Psoas muscle (tissue), 8 donors: Measurements from ENCODE around the gene PTPN14. TPM values are rescaled to one million over a fixed set of nuclear protein-coding genes. Genes with fewer than 3 reads are reported as not detected.

Experiments used
- ATAC-seq, 4 donors: fragments of 200-7000 bp; cut with Tn5 transposase; one replicate each; pipeline ENCODE4 v1.9.1; 2020; ENCODE audit warnings: moderate library complexity in 3 of 4, mild to moderate bottlenecking in 2 of 4
- DNase-seq, 2 donors: peaks; one replicate each; pipeline ENCODE4 v3.0.0-alpha.2; 2020
- H3K27ac ChIP-seq: fragments of 200-600 bp; one replicate; pipeline ENCODE4 v1.8.0; 2022
- H3K27me3 ChIP-seq, 3 donors: fragments of 200-600 bp in 1 of 3; one replicate each; pipeline versions ENCODE4 v1.6.1 to v1.8.0; 2013 to 2022; ENCODE audit warnings: low read length in 2 of 3, mild to moderate bottlenecking in 2 of 3, moderate library complexity in 1 of 3; ENCODE audit not compliant: insufficient read depth in 3 of 3
- H3K36me3 ChIP-seq, 2 donors: fragments of 200-600 bp in 1 of 2; one replicate each; pipeline versions ENCODE4 v1.6.1 to v1.8.0; 2013 to 2022; ENCODE audit warnings: low read depth in 1 of 2, mild to moderate bottlenecking in 1 of 2, moderate library complexity in 1 of 2; ENCODE audit not compliant: insufficient read depth in 1 of 2
- H3K4me1 ChIP-seq: fragments of 200-600 bp; one replicate; pipeline ENCODE4 v1.8.0; 2022
- H3K4me3 ChIP-seq: fragments of 200-600 bp; one replicate; pipeline ENCODE4 v1.8.0; 2022; ENCODE audit warnings: mild to moderate bottlenecking
- H3K9me3 ChIP-seq: fragments of 200-600 bp; one replicate; pipeline ENCODE4 v1.8.0; 2022
- CTCF ChIP-seq: fragments of 200-600 bp; IDR thresholded peaks from one replicate; pipeline ENCODE4 v1.8.0; 2022; ENCODE audit warnings: antibody characterized with exemption
- WGBS, 3 donors: extraction: QIAGEN DNeasy Blood & Tissue Kit; methylation state at CpG; one replicate each; pipeline versions ENCODE4 v1.1.6 to v1.1.7; 2013; 5-methylcytosine and 5-hydroxymethylcytosine counted together
- intact Hi-C, 2 donors: fragments of 100-400 bp; cut with DNase I; formaldehyde crosslinking; loops; one replicate each; pipeline versions ENCODE4 v1.11.0 to v1.14.2; 2022
- polyA plus RNA-seq, 3 donors: library from polyadenylated mRNA; stranded (reverse); fragments of 200-250 nt; gene quantifications; one replicate each; pipeline ENCODE4 v1.2.3, GENCODE V29; 2013
- total RNA-seq, 4 donors: library from RNA; stranded (reverse); fragmentation: NEBNext Ultra II Directional in 2 of 4; extraction: Animal tissue kit (Norgen Biotek cat#: 25700) in 2 of 4; gene quantifications; one replicate each; pipeline versions ENCODE4 v1.2.1 to v1.2.4, GENCODE V29; 2021 to 2023
- donor health status: healthy with polysubstance abuse.
- donor health status: DM: no; HTN: no; CAD: no; lungs with moderate emphysema.
- donor health status: Bipolar disorder and iron deficiency.
- donor health status: healthy.
- donor health status: DM: yes; HTN: yes; CAD: no.
- donor health status: DM: no; HTN: no; CAD: no.
- donor health status: DM: no; HTN: no; CAD: no.
- donor health status: DM: yes; HTN: yes; CAD: no.

The PTPN14 gene
- total and polyA plus RNA-seq, 7 donors: 7.2 to 106 (median 50.8) TPM

GRCh38 chr1:214310777-214311690 lies 240.4 kb downstream of the PTPN14 start:
- no peaks in the 10 kb centered on the region for H3K27me3 ChIP-seq
- no peaks in the 10 kb centered on the region for H3K9me3 ChIP-seq
- 61 to 80% (median 62%) methylated on average over 11 of the region's 11 CpGs for WGBS, 3 donors
- no peak for TF ChIP-seq CTCF
- DNase-seq (no peak), ATAC-seq (no peak)
- no peaks in the 10 kb centered on the region for H3K36me3 ChIP-seq
- peak overlapping the region; percentile 65 for H3K27ac ChIP-seq
- no peak overlapping the region for H3K4me3 ChIP-seq
- peaks cover 29% of the 10 kb centered on the region for H3K4me1 ChIP-seq
- intact Hi-C loops: no loop called here

- DNase-seq: no peak
- H3K9me3 ChIP-seq: no peaks in the 10 kb centered on the region
- H3K36me3 ChIP-seq: no peaks in the 10 kb centered on the region
- no peak for TF ChIP-seq CTCF
- peaks cover 25% of the 10 kb centered on the region for H3K4me1 ChIP-seq
- no peaks in the 10 kb centered on the region for H3K27me3 ChIP-seq
- no peak overlapping the region for H3K27ac ChIP-seq
- no peak overlapping the region for H3K4me3 ChIP-seq
- WGBS, 3 donors: 72 to 89% (median 88%) methylated on average over 3 of the region's 3 CpGs
- no peak for ATAC-seq
- intact Hi-C loops: no loop called here
Observed at GRCh38 chr1:214310010-214310409, 241.4 kb downstream of the PTPN14 start.

- WGBS, 3 donors: 93 to 95% (median 94%) methylated on average over 6 of the region's 6 CpGs
- peaks cover 6% of the 10 kb centered on the region for H3K4me1 ChIP-seq
- no peak overlapping the region for H3K4me3 ChIP-seq
- H3K9me3 ChIP-seq: no peaks in the 10 kb centered on the region
- TF ChIP-seq CTCF: no peak
- H3K36me3 ChIP-seq: no peaks in the 10 kb centered on the region
- intact Hi-C loops: no loop called here
- no peaks in the 10 kb centered on the region for H3K27me3 ChIP-seq
- ATAC-seq (no peak), DNase-seq (no peak)
- H3K27ac ChIP-seq: no peak overlapping the region
Observed at GRCh38 chr1:214306269-214306668, 245.1 kb downstream of the PTPN14 start.

- Histone ChIP-seq H3K4me1 (no peaks in the 10 kb centered on the region), H3K36me3 (no peaks in the 10 kb centered on the region), H3K27ac (no peak overlapping the region), H3K27me3 (no peaks in the 10 kb centered on the region), H3K4me3 (no peak overlapping the region), H3K9me3 (no peaks in the 10 kb centered on the region)
- ATAC-seq: no peak
- intact Hi-C loops: no loop called here
- DNase-seq: no peak
- TF ChIP-seq CTCF: no peak
- 86 to 94% (median 90%) methylated on average over 9 of the region's 9 CpGs for WGBS, 3 donors
Observed at GRCh38 chr1:214305164-214305751, 246.1 kb downstream of the PTPN14 start.
